Coronary artery (tissue), 2 donors: ENCODE data around the gene SCUBE2.
"Not testable (repeated sequence)": the region's sequence is repeated elsewhere in the genome, so short reads cannot be mapped to it uniquely, and the experiment has no call there.

ENCODE experiments used
- DNase-seq: peaks from one replicate; pipeline ENCODE4 v3.0.0-alpha.2; 2017; ENCODE audit warnings: low spot score
- H3K27ac ChIP-seq, 2 donors: fragments of 200-600 bp; sonication (generic); one replicate each; pipeline ENCODE4 v1.5.1; 2016 to 2019
- H3K4me3 ChIP-seq: fragments of 200-600 bp; sonication (generic); 2 replicates; pipeline ENCODE4 v1.5.1; 2016; ENCODE audit warnings: mild to moderate bottlenecking, moderate library complexity
- CTCF ChIP-seq: fragments of 200-600 bp; sonication (generic); IDR thresholded peaks from one replicate; pipeline ENCODE4 v1.5.1; 2019; ENCODE audit warnings: antibody characterized with exemption

Gene SCUBE2

GRCh38 chr11:8983552-8983951 is 107.8 kb downstream of the SCUBE2 start:
- TF ChIP-seq CTCF: no peak
- no peak for DNase-seq
- Histone ChIP-seq H3K4me3 (no peak overlapping the region), H3K27ac (no peak overlapping the region)

GRCh38 chr11:8980485-8980884 is 110.9 kb downstream of the SCUBE2 start:
- H3K27ac ChIP-seq: no peak overlapping the region
- no peak for TF ChIP-seq CTCF
- H3K4me3 ChIP-seq: no peak overlapping the region
- no peak for DNase-seq

GRCh38 chr11:8979365-8979764 is 112.0 kb downstream of the SCUBE2 start:
- not testable (repeated sequence) for H3K4me3 ChIP-seq, H3K27ac ChIP-seq, DNase-seq

GRCh38 chr11:8973121-8973520 is 118.3 kb downstream of the SCUBE2 start:
- Histone ChIP-seq H3K4me3 (no peak overlapping the region), H3K27ac (no peak overlapping the region)
- TF ChIP-seq CTCF: no peak
- DNase-seq: no peak

GRCh38 chr11:8971924-8972316 is 119.5 kb downstream of the SCUBE2 start:
- no peak for DNase-seq
- no peak overlapping the region for H3K27ac ChIP-seq
- H3K4me3 ChIP-seq: no peak overlapping the region
- TF ChIP-seq CTCF: no peak

GRCh38 chr11:8971196-8971923 is 120.0 kb downstream of the SCUBE2 start:
- H3K27ac ChIP-seq: no peak overlapping the region
- no peak for TF ChIP-seq CTCF
- H3K4me3 ChIP-seq: no peak overlapping the region
- no peak for DNase-seq
